Ectodermal cell (in vitro differentiated cells): Measurements from ENCODE around the gene PIANP.

Experiments
- H3K27ac ChIP-seq: 2 replicates; pipeline ENCODE4 v1.7.0; 2013; ENCODE audit warnings: mild to moderate bottlenecking, low read depth, low read length; ENCODE audit not compliant: insufficient read depth, poor library complexity, severe bottlenecking
- H3K27me3 ChIP-seq: 2 replicates; pipeline ENCODE4 v1.7.0; 2013; ENCODE audit warnings: mild to moderate bottlenecking, low read length; ENCODE audit not compliant: insufficient read depth, control insufficient read depth, poor library complexity, severe bottlenecking
- H3K36me3 ChIP-seq: one replicate; pipeline ENCODE4 v1.7.0; 2013; ENCODE audit warnings: low read length; ENCODE audit not compliant: control insufficient read depth, insufficient read depth
- H3K4me1 ChIP-seq: one replicate; pipeline ENCODE4 v1.7.0; 2013; ENCODE audit warnings: low read length; ENCODE audit not compliant: control insufficient read depth, insufficient read depth
- H3K4me3 ChIP-seq: 2 replicates; pipeline ENCODE4 v1.7.0; 2013; ENCODE audit warnings: low read depth, low read length, control low read depth; ENCODE audit not compliant: insufficient read depth
- H3K9me3 ChIP-seq: 2 replicates; pipeline ENCODE4 v1.7.0; 2013; ENCODE audit warnings: mild to moderate bottlenecking, low read length, moderate library complexity; ENCODE audit not compliant: control insufficient read depth
- WGBS, 2 experiments: methylation state at CpG; one replicate each; pipeline ENCODE4 v1.1.7; 2013; ENCODE audit warnings: missing lambda C conversion rate in 2 of 2; 5-methylcytosine and 5-hydroxymethylcytosine counted together

PIANP gene

GRCh38 chr12:6647083-6647604 lies 53.5 kb downstream of the PIANP start, which contains the start of gene ACRBP:
TSS of gene ACRBP (minus strand) at chr12:6647432. CDS start at chr12:6647366, 66 bp downstream.
- H3K27ac ChIP-seq: no peak within 1 kb of the TSS
- no peaks in the 10 kb centered on the region for H3K4me1 ChIP-seq
- H3K36me3 ChIP-seq: peaks cover 22% of the 10 kb centered on the region
- WGBS, 2 experiments: 39 to 40% methylated on average over 38 of the region's 38 CpGs
- peak within 1 kb of the TSS; percentile 40 for H3K4me3 ChIP-seq
- H3K9me3 ChIP-seq: no peaks in the 10 kb centered on the region
- H3K27me3 ChIP-seq: no peaks in the 10 kb centered on the region

GRCh38 chr12:6646276-6647082 lies 54.1 kb downstream of the PIANP start:
- Histone ChIP-seq H3K4me3 (peak overlapping the region; percentile 40), H3K27ac (no peak overlapping the region), H3K4me1 (no peaks in the 10 kb centered on the region), H3K9me3 (no peaks in the 10 kb centered on the region), H3K36me3 (peaks cover 18% of the 10 kb centered on the region), H3K27me3 (no peaks in the 10 kb centered on the region)
- WGBS, 2 experiments: 86 to 88% methylated on average over 28 of the region's 28 CpGs

GRCh38 chr12:6644903-6645302 lies 55.7 kb downstream of the PIANP start:
- no peak overlapping the region for H3K4me3 ChIP-seq
- H3K9me3 ChIP-seq: no peaks in the 10 kb centered on the region
- no peaks in the 10 kb centered on the region for H3K4me1 ChIP-seq
- H3K27me3 ChIP-seq: no peaks in the 10 kb centered on the region
- WGBS, 2 experiments: 31 to 44% methylated on average over 5 of the region's 5 CpGs
- no peak overlapping the region for H3K27ac ChIP-seq
- peaks cover 2% of the 10 kb centered on the region for H3K36me3 ChIP-seq

- Histone ChIP-seq H3K36me3 (peaks cover 2% of the 10 kb centered on the region), H3K4me1 (no peaks in the 10 kb centered on the region), H3K9me3 (no peaks in the 10 kb centered on the region), H3K27me3 (no peaks in the 10 kb centered on the region), H3K4me3 (no peak overlapping the region), H3K27ac (no peak overlapping the region)
- 84 to 92% methylated on average over 6 of the region's 6 CpGs for WGBS, 2 experiments
Measured at GRCh38 chr12:6644257-6644596, 56.4 kb downstream of the PIANP start.
